ENCODE results near the gene SMIM11. TPM values are rescaled to one million over a fixed set of nuclear protein-coding genes. Genes with fewer than 3 reads are reported as not detected.

Gene SMIM11
- total RNA-seq, 1 donor from 2014 or later = 1.6 TPM

DNA sequence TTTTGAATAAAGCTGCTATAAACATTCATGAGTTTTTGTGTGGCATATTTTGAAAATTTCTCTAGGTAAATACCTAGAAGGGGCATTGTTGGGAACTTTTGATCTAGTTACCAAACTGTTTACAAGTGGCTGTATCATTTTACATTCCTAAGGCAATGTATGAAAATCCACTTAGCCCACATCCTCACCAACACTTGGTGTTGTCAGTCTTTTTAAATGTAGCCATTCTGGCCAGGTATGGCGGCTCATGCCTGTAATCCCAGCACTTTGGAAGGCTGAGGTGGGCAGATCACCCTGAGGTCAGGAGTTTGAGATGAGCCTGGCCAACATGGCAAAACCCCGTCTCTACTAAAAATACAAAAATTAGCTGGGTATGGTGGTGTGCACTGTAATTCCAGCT, 17.4 kb upstream of the SMIM11 start:
- Histone ChIP-seq H3K79me2 (ENCODE audit: insufficient read depth, low read length) (no peaks in the 10 kb centered on the region), H3K4me2 (ENCODE audit: low read length) (no peak overlapping the region), H3K4me3 (ENCODE audit: insufficient read depth, low read depth, low read length) (no peak overlapping the region), H3K36me3 (ENCODE audit: insufficient read depth, low read length) (no peaks in the 10 kb centered on the region), H3K9me3 (ENCODE audit: insufficient read depth, low read depth, low read length) (no peaks in the 10 kb centered on the region), H4K20me1 (ENCODE audit: insufficient read depth, low read length) (no peaks in the 10 kb centered on the region), H3K27ac (ENCODE audit: low read depth, low read length) (no peak overlapping the region), H3K9ac (ENCODE audit: low read length) (no peak overlapping the region), H3K27me3 (ENCODE audit: insufficient read depth, low read length) (peaks cover 18% of the 10 kb centered on the region), H3K4me1 (ENCODE audit: insufficient read depth, low read length) (no peaks in the 10 kb centered on the region), H2AFZ (ENCODE audit: low read depth, low read length) (no peak overlapping the region)
- DNase-seq (ENCODE audit: low read depth) (no peak), FAIRE-seq (no peak)
- Mint-ChIP-seq H3K27me3 (ENCODE audit: low read depth, unreplicated experiment) (peaks cover 7% of the 10 kb centered on the region), H3K4me3 (ENCODE audit: unreplicated experiment) (no peak overlapping the region), H3K36me3 (ENCODE audit: low read depth, unreplicated experiment) (no peaks in the 10 kb centered on the region), H3K4me1 (ENCODE audit: low read depth, unreplicated experiment) (no peaks in the 10 kb centered on the region), H3K9me3 (ENCODE audit: unreplicated experiment) (peaks cover 4% of the 10 kb centered on the region), H3K27ac (ENCODE audit: unreplicated experiment) (no peak overlapping the region)
- TF ChIP-seq CTCF (IDR thresholded peaks at IDR 0.05; ENCODE audit: insufficient read depth, low read depth, low read length) (no peak), EZH2 (IDR thresholded peaks at IDR 0.05; ENCODE audit: insufficient read depth, low read length) (no peak)

- no peak for TF ChIP-seq EZH2 (IDR thresholded peaks at IDR 0.05; ENCODE audit: insufficient read depth, low read length)
- TF ChIP-seq CTCF (IDR thresholded peaks at IDR 0.05; ENCODE audit: insufficient read depth, low read depth, low read length) = no peak
These were observed 16.4 kb upstream of the SMIM11 start for GRCh38 chr21:34358866-34359265.

DNA sequence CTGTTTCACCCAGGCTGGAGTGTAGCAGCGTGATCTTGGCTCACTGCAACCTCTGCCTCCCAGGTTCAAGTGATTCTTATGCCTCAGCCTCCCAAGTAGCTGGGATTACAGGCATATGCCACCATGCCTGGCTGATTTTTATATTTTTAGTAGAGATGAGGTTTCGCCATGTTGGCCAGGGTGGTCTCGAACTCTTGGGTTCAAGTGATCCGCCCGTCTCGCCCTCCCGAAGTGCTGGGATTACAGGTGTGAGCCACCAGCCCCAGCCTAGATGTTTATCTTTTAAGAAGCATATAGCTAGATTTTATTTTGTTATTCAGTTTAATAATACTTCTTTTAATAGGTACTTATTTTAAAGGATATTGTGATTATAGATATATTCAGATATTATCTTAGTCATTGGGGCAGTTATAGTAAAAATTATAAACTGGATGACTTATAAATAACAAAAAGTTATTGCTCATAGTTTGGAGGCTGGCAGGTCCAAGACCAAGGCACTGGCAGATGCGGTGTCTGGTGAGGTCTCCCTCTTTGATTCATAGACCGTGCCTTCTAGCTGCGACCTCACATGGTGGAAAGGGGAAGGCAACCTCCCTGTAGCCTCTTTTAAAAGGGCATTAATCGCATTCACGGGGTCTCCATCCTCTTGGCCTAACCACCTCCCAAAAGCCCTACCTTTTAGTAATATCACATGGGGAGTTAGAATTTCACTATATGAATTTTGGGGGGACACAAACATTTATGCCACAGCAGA, 14.6 kb upstream of the SMIM11 start:
- H3K27me3 Mint-ChIP-seq (ENCODE audit: low read depth, unreplicated experiment) = no peaks in the 10 kb centered on the region
- H3K4me3 Mint-ChIP-seq (ENCODE audit: unreplicated experiment) = no peak overlapping the region
- H3K27ac Mint-ChIP-seq (ENCODE audit: unreplicated experiment) = no peak overlapping the region
- FAIRE-seq (no peak), DNase-seq (ENCODE audit: low read depth) (no peak)
- Histone ChIP-seq H3K4me1 (ENCODE audit: insufficient read depth, low read length) (no peaks in the 10 kb centered on the region), H4K20me1 (ENCODE audit: insufficient read depth, low read length) (no peaks in the 10 kb centered on the region), H3K9ac (ENCODE audit: low read length) (no peak overlapping the region), H3K27ac (ENCODE audit: low read depth, low read length) (no peak overlapping the region), H3K4me3 (ENCODE audit: insufficient read depth, low read depth, low read length) (no peak overlapping the region), H2AFZ (ENCODE audit: low read depth, low read length) (no peak overlapping the region), H3K27me3 (ENCODE audit: insufficient read depth, low read length) (peaks cover 12% of the 10 kb centered on the region), H3K79me2 (ENCODE audit: insufficient read depth, low read length) (no peaks in the 10 kb centered on the region), H3K36me3 (ENCODE audit: insufficient read depth, low read length) (no peaks in the 10 kb centered on the region), H3K9me3 (ENCODE audit: insufficient read depth, low read depth, low read length) (no peaks in the 10 kb centered on the region), H3K4me2 (ENCODE audit: low read length) (no peak overlapping the region)
- TF ChIP-seq EZH2 (IDR thresholded peaks at IDR 0.05; ENCODE audit: insufficient read depth, low read length) = no peak
- no peak for TF ChIP-seq CTCF (IDR thresholded peaks at IDR 0.05; ENCODE audit: insufficient read depth, low read depth, low read length)
- H3K9me3 Mint-ChIP-seq (ENCODE audit: unreplicated experiment) = peaks cover 2% of the 10 kb centered on the region
- H3K4me1 Mint-ChIP-seq (ENCODE audit: low read depth, unreplicated experiment) = no peaks in the 10 kb centered on the region
- H3K36me3 Mint-ChIP-seq (ENCODE audit: low read depth, unreplicated experiment) = no peaks in the 10 kb centered on the region

More at GRCh38 chr21:34358866-34359265, 16.4 kb upstream of the SMIM11 start:
- Mint-ChIP-seq H3K36me3 (ENCODE audit: low read depth, unreplicated experiment) (no peaks in the 10 kb centered on the region), H3K27ac (ENCODE audit: unreplicated experiment) (no peak overlapping the region), H3K27me3 (ENCODE audit: low read depth, unreplicated experiment) (peaks cover 5% of the 10 kb centered on the region), H3K4me3 (ENCODE audit: unreplicated experiment) (no peak overlapping the region), H3K9me3 (ENCODE audit: unreplicated experiment) (peaks cover 4% of the 10 kb centered on the region), H3K4me1 (ENCODE audit: low read depth, unreplicated experiment) (no peaks in the 10 kb centered on the region)
- no peak overlapping the region for H3K4me3 ChIP-seq (ENCODE audit: insufficient read depth, low read depth, low read length)
- H3K79me2 ChIP-seq (ENCODE audit: insufficient read depth, low read length) = no peaks in the 10 kb centered on the region
- H3K27me3 ChIP-seq (ENCODE audit: insufficient read depth, low read length) = peaks cover 14% of the 10 kb centered on the region
- H2AFZ ChIP-seq (ENCODE audit: low read depth, low read length) = no peak overlapping the region
- no peaks in the 10 kb centered on the region for H3K4me1 ChIP-seq (ENCODE audit: insufficient read depth, low read length)
- H3K9me3 ChIP-seq (ENCODE audit: insufficient read depth, low read depth, low read length) = no peaks in the 10 kb centered on the region
- no peak overlapping the region for H3K9ac ChIP-seq (ENCODE audit: low read length)
- DNase-seq (ENCODE audit: low read depth) (no peak), FAIRE-seq (no peak)
- H3K27ac ChIP-seq (ENCODE audit: low read depth, low read length) = no peak overlapping the region
- no peaks in the 10 kb centered on the region for H4K20me1 ChIP-seq (ENCODE audit: insufficient read depth, low read length)
- no peak overlapping the region for H3K4me2 ChIP-seq (ENCODE audit: low read length)
- no peaks in the 10 kb centered on the region for H3K36me3 ChIP-seq (ENCODE audit: insufficient read depth, low read length)

All from astrocyte (in vitro differentiated cells and primary cell).